ENCODE results near the gene IFT88.

IFT88 gene

GRCh38 chr13:20566898-20567874, at the start of gene IFT88:
IFT88 (plus strand) TSS chr13:20567157; CDS start chr13:20574386, 7,229 bp downstream.
- ATAC-seq, result peak; percentile 93
- Mint-ChIP-seq H3K27me3 (no peaks in the 10 kb centered on the region), H3K27ac (peak within 1 kb of the TSS; percentile 96), H3K4me1 (peaks cover 9% of the 10 kb centered on the region), H3K36me3 (peaks cover 5% of the 10 kb centered on the region), H3K4me3 (peak within 1 kb of the TSS; percentile 97), H3K9me3 (peaks cover 8% of the 10 kb centered on the region)

- Mint-ChIP-seq H3K36me3 (no peaks in the 10 kb centered on the region), H3K4me1 (peaks cover 6% of the 10 kb centered on the region), H3K9me3 (no peaks in the 10 kb centered on the region), H3K27ac (no peak overlapping the region), H3K27me3 (no peaks in the 10 kb centered on the region), H3K4me3 (no peak overlapping the region)
- no peak for ATAC-seq
These were observed 48.3 kb upstream of the IFT88 start for GRCh38 chr13:20518660-20519100.

- peaks cover 13% of the 10 kb centered on the region for H3K4me1 Mint-ChIP-seq
- H3K4me3 Mint-ChIP-seq, result no peak overlapping the region
- no peak overlapping the region for H3K27ac Mint-ChIP-seq
- no peaks in the 10 kb centered on the region for H3K9me3 Mint-ChIP-seq
- no peaks in the 10 kb centered on the region for H3K27me3 Mint-ChIP-seq
- H3K36me3 Mint-ChIP-seq, result no peaks in the 10 kb centered on the region
- no peak for ATAC-seq
These were observed 47.1 kb upstream of the IFT88 start for GRCh38 chr13:20519875-20520274.

- Mint-ChIP-seq H3K9me3 (no peaks in the 10 kb centered on the region), H3K4me1 (peaks cover 23% of the 10 kb centered on the region), H3K27ac (no peak overlapping the region), H3K36me3 (no peaks in the 10 kb centered on the region), H3K4me3 (no peak overlapping the region), H3K27me3 (no peaks in the 10 kb centered on the region)
- no peak for ATAC-seq
These were observed 45.4 kb upstream of the IFT88 start for GRCh38 chr13:20521364-20522115.

- peak overlapping the region; percentile 76 for H3K4me3 Mint-ChIP-seq
- H3K27me3 Mint-ChIP-seq, result no peaks in the 10 kb centered on the region
- ATAC-seq, result peak; percentile 18
- peak overlapping the region; percentile 31 for H3K27ac Mint-ChIP-seq
- H3K4me1 Mint-ChIP-seq, result peaks cover 20% of the 10 kb centered on the region
- no peaks in the 10 kb centered on the region for H3K36me3 Mint-ChIP-seq
- no peaks in the 10 kb centered on the region for H3K9me3 Mint-ChIP-seq
These were observed 41.8 kb upstream of the IFT88 start for GRCh38 chr13:20525144-20525600.

- H3K36me3 Mint-ChIP-seq, result no peaks in the 10 kb centered on the region
- peak within 1 kb of the TSS; percentile 48 for H3K27ac Mint-ChIP-seq
- no peaks in the 10 kb centered on the region for H3K9me3 Mint-ChIP-seq
- peaks cover 18% of the 10 kb centered on the region for H3K4me1 Mint-ChIP-seq
- peak; percentile 96 for ATAC-seq
- no peaks in the 10 kb centered on the region for H3K27me3 Mint-ChIP-seq
- peak within 1 kb of the TSS; percentile 76 for H3K4me3 Mint-ChIP-seq
These were observed 41.1 kb upstream of the IFT88 start, which contains the start of gene CRYL1 for GRCh38 chr13:20525601-20526544. CRYL1 (minus strand) TSS chr13:20525857; CDS start chr13:20525794, 63 bp downstream.

- ATAC-seq, result no peak
- Mint-ChIP-seq H3K36me3 (no peaks in the 10 kb centered on the region), H3K27me3 (no peaks in the 10 kb centered on the region), H3K4me1 (peaks cover 18% of the 10 kb centered on the region), H3K9me3 (no peaks in the 10 kb centered on the region), H3K27ac (peak overlapping the region; percentile 48), H3K4me3 (peak overlapping the region; percentile 76)
These were observed 40.3 kb upstream of the IFT88 start for GRCh38 chr13:20526664-20527063.

- Mint-ChIP-seq H3K4me3 (no peak overlapping the region), H3K27me3 (no peaks in the 10 kb centered on the region), H3K36me3 (no peaks in the 10 kb centered on the region)
These were observed 38.5 kb upstream of the IFT88 start for GRCh38 chr13:20528452-20528851.

GRCh38 chr13:20534038-20534608, 32.8 kb upstream of the IFT88 start:
- H3K27me3 Mint-ChIP-seq, result no peaks in the 10 kb centered on the region
- H3K27ac Mint-ChIP-seq, result no peak overlapping the region
- H3K36me3 Mint-ChIP-seq, result no peaks in the 10 kb centered on the region
- H3K9me3 Mint-ChIP-seq, result peaks cover 3% of the 10 kb centered on the region
- ATAC-seq, result no peak
- H3K4me1 Mint-ChIP-seq, result no peaks in the 10 kb centered on the region
- no peak overlapping the region for H3K4me3 Mint-ChIP-seq

More at GRCh38 chr13:20528452-20528851, 38.5 kb upstream of the IFT88 start:
- Mint-ChIP-seq H3K9me3 (no peaks in the 10 kb centered on the region), H3K4me1 (peaks cover 18% of the 10 kb centered on the region), H3K27ac (no peak overlapping the region)
- ATAC-seq, result no peak

- Mint-ChIP-seq H3K9me3 (peaks cover 3% of the 10 kb centered on the region), H3K27ac (no peak overlapping the region), H3K4me1 (no peaks in the 10 kb centered on the region), H3K4me3 (no peak overlapping the region), H3K27me3 (no peaks in the 10 kb centered on the region), H3K36me3 (no peaks in the 10 kb centered on the region)
- no peak for ATAC-seq
These were observed 30.0 kb upstream of the IFT88 start for GRCh38 chr13:20536992-20537391.

- Mint-ChIP-seq H3K9me3 (no peaks in the 10 kb centered on the region), H3K4me1 (peaks cover 35% of the 10 kb centered on the region), H3K36me3 (no peaks in the 10 kb centered on the region), H3K4me3 (peak overlapping the region; percentile 80), H3K27me3 (no peaks in the 10 kb centered on the region), H3K27ac (peak overlapping the region; percentile 99)
- peak; percentile 75 for ATAC-seq
These were observed 22.6 kb upstream of the IFT88 start for GRCh38 chr13:20544201-20544923.

- Mint-ChIP-seq H3K4me3 (no peak overlapping the region), H3K36me3 (no peaks in the 10 kb centered on the region), H3K9me3 (no peaks in the 10 kb centered on the region), H3K27ac (no peak overlapping the region), H3K27me3 (no peaks in the 10 kb centered on the region), H3K4me1 (peaks cover 35% of the 10 kb centered on the region)
- peak; percentile 73 for ATAC-seq
These were observed 20.4 kb upstream of the IFT88 start for GRCh38 chr13:20546556-20546955.

GRCh38 chr13:20547479-20547908, 19.5 kb upstream of the IFT88 start:
- Mint-ChIP-seq H3K27me3 (no peaks in the 10 kb centered on the region), H3K4me3 (no peak overlapping the region), H3K9me3 (no peaks in the 10 kb centered on the region), H3K27ac (no peak overlapping the region), H3K36me3 (no peaks in the 10 kb centered on the region), H3K4me1 (peaks cover 35% of the 10 kb centered on the region)
- no peak for ATAC-seq
